Cardiac fibroblast (primary cell): ENCODE data around the gene PPFIBP2.

Experiments
- DNase-seq, 2 donors: peaks; one replicate each; pipeline versions ENCODE4 v3.0.0 to v3.0.0-alpha.2; 2010; ENCODE audit warnings: low read depth in 2 of 2
- H3K4me3 ChIP-seq, 2 donors: replicated peaks in 1 of 2; 1 replicate in 1 of 2; 2 replicates in 1 of 2; pipeline ENCODE4 v1.5.1; 2011; ENCODE audit warnings: low read depth in 2 of 2, low read length in 2 of 2, mild to moderate bottlenecking in 2 of 2, moderate library complexity in 1 of 2
- CTCF ChIP-seq: IDR thresholded peaks from one replicate; pipeline ENCODE4 v1.5.1; 2011; ENCODE audit warnings: low read depth, mild to moderate bottlenecking, low read length, inconsistent platforms

The PPFIBP2 gene

GRCh38 chr11:7628660-7629059 lies 114.9 kb downstream of the PPFIBP2 start:
- no peak for TF ChIP-seq CTCF
- H3K4me3 ChIP-seq, result no peak overlapping the region
- no peak for DNase-seq

- TF ChIP-seq CTCF, result no peak
- peak in 1 of 2 donors; percentile 54 for DNase-seq
- no peak overlapping the region for H3K4me3 ChIP-seq
These were observed 116.2 kb downstream of the PPFIBP2 start for GRCh38 chr11:7630002-7630401.

DNA sequence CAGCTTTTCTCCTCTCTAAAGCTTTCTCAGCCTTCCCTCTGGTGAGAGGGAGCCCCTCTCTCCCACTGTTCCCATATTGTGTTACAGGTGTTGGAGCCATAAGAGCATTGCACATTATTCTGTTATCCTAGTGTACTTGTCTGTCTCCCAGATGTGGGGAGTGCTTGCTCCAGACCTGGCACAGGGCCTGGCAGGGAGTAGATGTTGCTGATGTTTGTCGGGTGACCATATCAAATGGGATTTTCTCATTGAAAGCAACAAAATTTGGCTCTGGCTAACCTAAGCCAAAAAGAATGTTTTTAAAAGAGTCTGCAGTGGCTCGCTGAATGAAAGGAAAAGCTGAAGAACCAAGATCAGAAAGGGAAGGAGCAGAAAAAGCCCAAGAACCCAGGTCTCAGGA lies 118.4 kb downstream of the PPFIBP2 start:
- no peak overlapping the region for H3K4me3 ChIP-seq
- no peak for TF ChIP-seq CTCF
- DNase-seq, result no peak

- no peak for TF ChIP-seq CTCF
- no peak overlapping the region for H3K4me3 ChIP-seq
- DNase-seq, result no peak
These were observed 121.3 kb downstream of the PPFIBP2 start for GRCh38 chr11:7635137-7635536.

DNA sequence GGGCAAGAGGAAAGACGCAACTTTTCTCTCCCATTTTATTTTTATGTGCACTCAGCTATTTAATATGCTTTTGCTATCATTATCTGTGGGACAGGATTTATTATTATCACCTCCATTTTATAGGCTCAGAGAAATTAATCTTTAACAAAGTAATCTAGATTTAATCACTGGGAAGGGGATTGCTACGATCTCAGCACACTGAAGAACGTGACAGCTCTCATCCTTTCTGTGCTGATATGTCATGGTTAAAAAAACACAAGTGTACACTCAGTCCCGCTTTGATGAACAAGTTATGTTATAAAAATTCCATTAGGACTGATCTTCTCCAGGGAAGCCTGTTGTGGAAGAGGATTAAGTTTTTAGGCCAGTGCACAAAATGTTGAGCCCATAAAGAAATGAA lies 121.9 kb downstream of the PPFIBP2 start:
- TF ChIP-seq CTCF, result no peak
- no peak for DNase-seq
- H3K4me3 ChIP-seq, result no peak overlapping the region

GRCh38 chr11:7636350-7636749 lies 122.6 kb downstream of the PPFIBP2 start:
- TF ChIP-seq CTCF, result no peak
- no peak for DNase-seq

DNA sequence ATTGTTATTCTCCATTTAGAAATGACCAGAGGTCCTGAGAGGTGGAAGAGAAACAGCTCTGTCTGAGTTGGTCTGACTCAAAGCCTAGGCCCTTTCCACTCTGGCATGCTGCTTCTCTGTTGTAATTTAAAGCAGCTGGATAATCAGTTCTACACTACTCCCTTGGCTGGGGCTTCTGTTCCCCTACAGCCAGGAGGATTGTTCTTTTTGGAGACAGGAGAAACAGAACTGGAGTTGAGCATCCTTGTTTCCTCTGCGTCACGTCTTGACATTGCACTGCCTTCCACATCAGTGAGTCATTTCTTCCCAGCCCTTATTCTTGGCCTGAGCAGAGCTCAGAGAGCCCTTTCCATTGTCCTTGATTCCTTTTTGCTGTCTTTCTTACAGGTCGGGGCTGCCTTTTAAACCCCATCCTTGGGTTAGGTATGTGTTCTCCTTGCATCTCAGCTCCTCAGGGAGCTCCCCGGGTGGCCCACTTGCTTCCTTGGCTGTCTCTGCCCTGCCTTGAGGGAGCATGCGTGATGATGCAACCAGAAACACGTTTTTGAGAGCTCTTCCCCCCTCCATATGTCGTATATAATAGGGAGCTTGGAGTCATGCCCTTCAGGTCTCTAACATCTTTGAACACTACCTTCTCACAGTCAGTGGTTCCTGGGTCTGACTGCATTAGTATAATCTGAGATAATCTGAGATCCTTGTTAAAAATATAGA lies 123.8 kb downstream of the PPFIBP2 start:
- H3K4me3 ChIP-seq, result no peak overlapping the region
- no peak for TF ChIP-seq CTCF
- peak; percentile 91 to 96 for DNase-seq

More at GRCh38 chr11:7636350-7636749, 122.6 kb downstream of the PPFIBP2 start:
- H3K4me3 ChIP-seq, result no peak overlapping the region
